Hepatocyte (in vitro differentiated cells): ENCODE data around the gene SEPTIN5. TPM values are rescaled to one million over a fixed set of nuclear protein-coding genes. Genes with fewer than 3 reads are reported as not detected.

Source experiments
- DNase-seq: peaks from one replicate; pipeline ENCODE4 v3.0.0-alpha.2; 2016; ENCODE audit warnings: low spot score
- H2AFZ ChIP-seq: fragments of 200-600 bp; sonication (generic); 2 replicates; pipeline ENCODE4 v1.6.0; 2016; ENCODE audit warnings: antibody characterized with exemption, mild to moderate bottlenecking
- H3K27ac ChIP-seq: fragments of 200-600 bp; sonication (generic); 2 replicates; pipeline ENCODE4 v1.5.1; 2016; ENCODE audit warnings: mild to moderate bottlenecking
- H3K27me3 ChIP-seq: fragments of 200-600 bp; sonication (generic); 2 replicates; pipeline ENCODE4 v1.6.1; 2016
- H3K36me3 ChIP-seq: fragments of 200-600 bp; sonication (generic); replicated peaks from 2 replicates; pipeline ENCODE4 v1.5.1; 2016; ENCODE audit warnings: low read depth; ENCODE audit not compliant: insufficient read depth
- H3K4me1 ChIP-seq: fragments of 200-600 bp; sonication (generic); 2 replicates; pipeline ENCODE4 v1.5.1; 2016; ENCODE audit warnings: mild to moderate bottlenecking, moderate library complexity; ENCODE audit not compliant: insufficient read depth
- H3K4me2 ChIP-seq: fragments of 200-600 bp; sonication (generic); 2 replicates; pipeline ENCODE4 v1.6.0; 2016
- H3K4me3 ChIP-seq: fragments of 200-600 bp; sonication (generic); 2 replicates; pipeline ENCODE4 v1.5.1; 2016; ENCODE audit warnings: mild to moderate bottlenecking
- H3K79me2 ChIP-seq: fragments of 200-600 bp; sonication (generic); 2 replicates; pipeline ENCODE4 v1.6.0; 2017; ENCODE audit warnings: mild to moderate bottlenecking
- H3K9me2 ChIP-seq: fragments of 200-600 bp; sonication (generic); replicated peaks from 2 replicates; pipeline ENCODE4 v1.6.0; 2017; ENCODE audit warnings: mild to moderate bottlenecking; ENCODE audit not compliant: insufficient read depth
- H3K9me3 ChIP-seq: fragments of 200-600 bp; sonication (generic); 2 replicates; pipeline ENCODE4 v1.5.1; 2016; ENCODE audit warnings: low read depth, mild to moderate bottlenecking
- H4K20me1 ChIP-seq: fragments of 200-600 bp; sonication (generic); 2 replicates; pipeline ENCODE4 v1.6.0; 2016; ENCODE audit warnings: mild to moderate bottlenecking; ENCODE audit not compliant: insufficient read depth, poor library complexity, severe bottlenecking
- CTCF ChIP-seq: fragments of 200-600 bp; sonication (generic); IDR thresholded peaks from 2 replicates; pipeline ENCODE4 v1.5.1; 2016; ENCODE audit warnings: antibody characterized with exemption, mild to moderate bottlenecking; ENCODE audit not compliant: poor library complexity
- EZH2 ChIP-seq: fragments of 200-600 bp; sonication (generic); IDR thresholded peaks from 2 replicates; pipeline ENCODE4 v1.6.1; 2016; ENCODE audit warnings: antibody characterized with exemption, mild to moderate bottlenecking, borderline replicate concordance
- EZH2phosphoT487 ChIP-seq: fragments of 200-600 bp; sonication (generic); IDR thresholded peaks from one replicate; pipeline ENCODE4 v1.6.1; 2018; ENCODE audit warnings: antibody characterized with exemption, mild to moderate bottlenecking, low read depth, moderate library complexity; ENCODE audit not compliant: unreplicated experiment, severe bottlenecking
- WGBS: methylation state at CpG from one replicate; pipeline ENCODE4 v1.1.6; 2016; ENCODE audit warnings: low lambda C conversion rate; ENCODE audit errors: missing lambda C conversion rate; 5-methylcytosine and 5-hydroxymethylcytosine counted together
- polyA plus RNA-seq: library from polyadenylated mRNA; unstranded; fragments of >200 nt; fragmentation: Nextera tagmentation; extraction: Ambion mirVana; gene quantifications from 2 replicates; pipeline ENCODE4 v1.2.1, GENCODE V29; 2016
- total RNA-seq: library from RNA; depleted of rRNA; stranded (reverse); fragments of >200 nt; gene quantifications from 2 replicates; pipeline ENCODE4 v1.2.3, GENCODE V29; 2014

The SEPTIN5 gene
- total and polyA plus RNA-seq, 2 experiments from 2014 or later = 9.4 to 10.0 TPM

- H3K4me2 ChIP-seq = no peak overlapping the region
- H3K4me3 ChIP-seq = no peak overlapping the region
- H3K9me2 ChIP-seq = no peaks in the 10 kb centered on the region
- H3K27me3 ChIP-seq = peaks cover 14% of the 10 kb centered on the region
- no peak for DNase-seq
- H3K36me3 ChIP-seq = no peaks in the 10 kb centered on the region
- H2AFZ ChIP-seq = no peak overlapping the region
- no peak overlapping the region for H3K27ac ChIP-seq
- no peak for TF ChIP-seq EZH2
- TF ChIP-seq EZH2phosphoT487 = no peak
- no peak for TF ChIP-seq CTCF
- H4K20me1 ChIP-seq = no peaks in the 10 kb centered on the region
- 86% methylated on average over 8 of the region's 12 CpGs for WGBS
- H3K9me3 ChIP-seq = no peaks in the 10 kb centered on the region
- peaks cover 4% of the 10 kb centered on the region for H3K4me1 ChIP-seq
- no peaks in the 10 kb centered on the region for H3K79me2 ChIP-seq
Observed at GRCh38 chr22:19747551-19747950, 33.2 kb downstream of the SEPTIN5 start.

- Histone ChIP-seq H3K4me3 (no peak overlapping the region), H3K4me1 (peaks cover 4% of the 10 kb centered on the region), H2AFZ (no peak overlapping the region), H4K20me1 (no peaks in the 10 kb centered on the region), H3K27me3 (peaks cover 20% of the 10 kb centered on the region), H3K79me2 (no peaks in the 10 kb centered on the region), H3K36me3 (no peaks in the 10 kb centered on the region), H3K27ac (no peak overlapping the region), H3K9me3 (no peaks in the 10 kb centered on the region), H3K4me2 (no peak overlapping the region), H3K9me2 (no peaks in the 10 kb centered on the region)
- no peak for DNase-seq
- TF ChIP-seq EZH2 = no peak
- no peak for TF ChIP-seq EZH2phosphoT487
- no peak for TF ChIP-seq CTCF
- WGBS = 79% methylated on average over 4 of the region's 4 CpGs
Observed at GRCh38 chr22:19748139-19748538, 33.8 kb downstream of the SEPTIN5 start.

- no peaks in the 10 kb centered on the region for H4K20me1 ChIP-seq
- H3K9me2 ChIP-seq = no peaks in the 10 kb centered on the region
- peaks cover 30% of the 10 kb centered on the region for H3K27me3 ChIP-seq
- no peak overlapping the region for H3K4me3 ChIP-seq
- no peak overlapping the region for H3K27ac ChIP-seq
- H3K9me3 ChIP-seq = no peaks in the 10 kb centered on the region
- H3K4me2 ChIP-seq = no peak overlapping the region
- DNase-seq = no peak
- H3K36me3 ChIP-seq = no peaks in the 10 kb centered on the region
- H3K4me1 ChIP-seq = peaks cover 4% of the 10 kb centered on the region
- TF ChIP-seq EZH2 = no peak
- no peak for TF ChIP-seq EZH2phosphoT487
- no peak for TF ChIP-seq CTCF
- WGBS = 76% methylated on average over 15 of the region's 15 CpGs
- no peak overlapping the region for H2AFZ ChIP-seq
- no peaks in the 10 kb centered on the region for H3K79me2 ChIP-seq
Observed at GRCh38 chr22:19748991-19749664, 34.8 kb downstream of the SEPTIN5 start.

GRCh38 chr22:19749876-19750275 is 35.6 kb downstream of the SEPTIN5 start:
- H3K27ac ChIP-seq = no peak overlapping the region
- H3K4me1 ChIP-seq = peaks cover 4% of the 10 kb centered on the region
- no peaks in the 10 kb centered on the region for H3K9me2 ChIP-seq
- H4K20me1 ChIP-seq = no peaks in the 10 kb centered on the region
- TF ChIP-seq EZH2 (no peak), EZH2phosphoT487 (no peak), CTCF (no peak)
- no peak overlapping the region for H3K4me3 ChIP-seq
- DNase-seq = no peak
- 93% methylated on average over 12 of the region's 12 CpGs for WGBS
- H3K4me2 ChIP-seq = no peak overlapping the region
- no peaks in the 10 kb centered on the region for H3K9me3 ChIP-seq
- H3K36me3 ChIP-seq = no peaks in the 10 kb centered on the region
- no peak overlapping the region for H2AFZ ChIP-seq
- no peaks in the 10 kb centered on the region for H3K79me2 ChIP-seq
- H3K27me3 ChIP-seq = peaks cover 37% of the 10 kb centered on the region
